GM12878 (cell line): ENCODE results near the gene MID1. TPM values are rescaled to one million over a fixed set of nuclear protein-coding genes. Genes with fewer than 3 reads are reported as not detected.

ENCODE experiments used
- ATAC-seq: fragments of 200-7000 bp; cut with Tn5 transposase; 3 replicates; pipeline ENCODE4 v1.9.1; 2020; ENCODE audit warnings: mild to moderate bottlenecking, moderate library complexity
- BruUV-seq: library from RNA; stranded (reverse); fragments of 400-500 nt; replicated peaks from 2 replicates; lab custom pipeline; 2021; lab: Mats Ljungman, UMichigan
- CTCF ChIA-PET: fragments of 300-600 bp; sonication (Branson Sonifier 250); formaldehyde crosslinking; extraction: SDS; loops from one replicate; lab custom pipeline; 2021; ENCODE audit warnings: inconsistent platforms; lab: Yijun Ruan, JAX
- POLR2A ChIA-PET: fragments of 350-600 bp; formaldehyde crosslinking; extraction: SDS; loops from one replicate; lab custom pipeline; 2021; ENCODE audit warnings: inconsistent platforms; lab: Charles Lee
- RAD21 ChIA-PET: fragments of 300-600 bp; sonication (Branson Sonifier 250); formaldehyde crosslinking; loops from one replicate; lab custom pipeline; 2023; ENCODE audit warnings: antibody characterized with exemption; ENCODE audit not compliant: unreplicated experiment; lab: Charles Lee
- SMC1A ChIA-PET: fragments of 300-600 bp; sonication (Branson Sonifier 250); formaldehyde crosslinking; loops from one replicate; lab custom pipeline; 2023; ENCODE audit not compliant: unreplicated experiment, uncharacterized antibody; lab: Charles Lee
- DNase-seq: peaks from one replicate; pipeline ENCODE4 v3.0.0-alpha.2; 2011; ENCODE audit warnings: low read depth, low spot score
- FAIRE-seq: peaks from 3 replicates; lab custom pipeline; 2011; peaks lifted over from hg19 to GRCh38; lab: Jason Lieb, UNC
- H2AFZ ChIP-seq: 2 replicates; pipeline ENCODE4 v1.6.0; 2011; ENCODE audit warnings: low read depth, low read length, control low read depth; ENCODE audit not compliant: control insufficient read depth
- H3K27ac ChIP-seq: 2 replicates; pipeline ENCODE4 v1.5.1; 2011; ENCODE audit warnings: control low read depth; ENCODE audit not compliant: control insufficient read depth, insufficient read depth
- H3K27me3 ChIP-seq, 2 experiments: replicated peaks in 1 of 2; 2 replicates each; pipeline versions ENCODE4 v1.6.0 to v1.6.1; 2011; ENCODE audit warnings: low read length in 1 of 2; ENCODE audit not compliant: control insufficient read depth in 2 of 2, insufficient read depth in 2 of 2
- H3K36me3 ChIP-seq, 2 experiments: 2 replicates each; pipeline ENCODE4 v1.5.1; 2011; ENCODE audit warnings: low read length in 1 of 2; ENCODE audit not compliant: control insufficient read depth in 2 of 2, insufficient read depth in 2 of 2
- H3K4me1 ChIP-seq: 2 replicates; pipeline ENCODE4 v1.6.1; 2011; ENCODE audit warnings: mild to moderate bottlenecking, low read length, moderate library complexity, mixed read lengths; ENCODE audit not compliant: control insufficient read depth, insufficient read depth
- H3K4me2 ChIP-seq: 2 replicates; pipeline ENCODE4 v1.6.0; 2011; ENCODE audit warnings: control low read depth; ENCODE audit not compliant: control insufficient read depth, insufficient read depth
- H3K4me3 ChIP-seq: fragments of 200-600 bp; sonication (generic); 2 replicates; pipeline ENCODE4 v1.5.1; 2016
- H3K79me2 ChIP-seq: 2 replicates; pipeline ENCODE4 v1.6.0; 2011; ENCODE audit warnings: low read length; ENCODE audit not compliant: control insufficient read depth, insufficient read depth
- H3K9ac ChIP-seq: 2 replicates; pipeline ENCODE4 v1.8.0; 2011; ENCODE audit warnings: low read length, control low read depth, mixed read lengths; ENCODE audit not compliant: control insufficient read depth, insufficient read depth
- H3K9me3 ChIP-seq: replicated peaks from 3 replicates; pipeline ENCODE4 v1.5.1; 2011; ENCODE audit warnings: mild to moderate bottlenecking, low read length; ENCODE audit not compliant: control insufficient read depth, insufficient read depth
- H4K20me1 ChIP-seq: 2 replicates; pipeline ENCODE4 v1.6.0; 2011; ENCODE audit not compliant: control insufficient read depth, insufficient read depth
- CHD1 ChIP-seq: IDR thresholded peaks from 2 replicates; pipeline ENCODE4 v1.6.1; 2012; ENCODE audit warnings: low read depth, low read length, improper control_type of control experiment
- CREM ChIP-seq: IDR thresholded peaks from 2 replicates; pipeline ENCODE4 v1.6.1; 2014; ENCODE audit warnings: antibody characterized with exemption, low read depth
- EGR1 ChIP-seq, 2 experiments: IDR thresholded peaks; 1 replicate in 1 of 2; 2 replicates in 1 of 2; pipeline ENCODE4 v1.6.1; 2011 to 2012; ENCODE audit warnings: low read depth in 2 of 2, low read length in 2 of 2, borderline replicate concordance in 1 of 2, mild to moderate bottlenecking in 1 of 2, moderate library complexity in 1 of 2
- EZH2 ChIP-seq: IDR thresholded peaks from 2 replicates; pipeline ENCODE4 v1.6.1; 2012; ENCODE audit warnings: low read depth, mild to moderate bottlenecking, control low read depth, inconsistent platforms, low read length, borderline replicate concordance; ENCODE audit not compliant: control insufficient read depth
- IRF5 ChIP-seq: fragments of 450-650 bp; IDR thresholded peaks from 2 replicates; pipeline ENCODE4 v1.6.1; 2017; ENCODE audit warnings: borderline replicate concordance
- MEF2A ChIP-seq: IDR thresholded peaks from 2 replicates; pipeline ENCODE4 v1.6.1; 2011; ENCODE audit warnings: low read depth, mild to moderate bottlenecking, low read length, moderate library complexity; ENCODE audit not compliant: insufficient read depth
- MXI1 ChIP-seq: fragments of 150-350 bp; IDR thresholded peaks from 2 replicates; pipeline ENCODE4 v1.6.1; 2011; ENCODE audit warnings: low read depth, mild to moderate bottlenecking, inconsistent platforms, low read length, improper control_type of control experiment
- POLR2A ChIP-seq: IDR thresholded peaks from 2 replicates; pipeline ENCODE4 v1.6.1; 2011; ENCODE audit warnings: low read depth, mild to moderate bottlenecking, low read length
- POLR2AphosphoS2 ChIP-seq: IDR thresholded peaks from 2 replicates; pipeline ENCODE4 v1.6.1; 2011; ENCODE audit warnings: low read depth, mild to moderate bottlenecking, low read length, improper control_type of control experiment, moderate library complexity
- RBBP5 ChIP-seq: fragments of 200-600 bp; sonication (generic); conservative IDR thresholded peaks from 2 replicates; pipeline ENCODE4 v1.6.1; 2016
- SIX5 ChIP-seq: IDR thresholded peaks from 2 replicates; pipeline ENCODE4 v1.6.1; 2011; ENCODE audit warnings: mild to moderate bottlenecking, low read depth, low read length, moderate library complexity; ENCODE audit not compliant: severe bottlenecking
- TAF1 ChIP-seq: IDR thresholded peaks from 2 replicates; pipeline ENCODE4 v1.6.1; 2011; ENCODE audit warnings: mild to moderate bottlenecking, low read depth, low read length, borderline replicate concordance
- ZSCAN29 ChIP-seq: fragments of 450-650 bp; IDR thresholded peaks from 2 replicates; pipeline ENCODE4 v1.6.1; 2017; ENCODE audit warnings: mild to moderate bottlenecking, moderate library complexity
- WGBS: methylation state at CpG from one replicate; pipeline ENCODE4 v1.1.6; 2016; ENCODE audit warnings: low lambda C conversion rate; ENCODE audit not compliant: insufficient replicate concordance, insufficient coverage; ENCODE audit errors: missing lambda C conversion rate; 5-methylcytosine and 5-hydroxymethylcytosine counted together
- in situ Hi-C: fragments of 300-500 bp; cut with MboI; formaldehyde crosslinking; loops from 9 replicates; pipeline ENCODE4 v1.14.3; 2018; ENCODE audit warnings: mixed read lengths
- intact Hi-C: fragments of 100-400 bp; cut with micrococcal nuclease; formaldehyde crosslinking; loops from one replicate; pipeline ENCODE4 v1.14.2; 2022; ENCODE audit not compliant: unreplicated experiment
- polyA plus RNA-seq, 11 experiments: library from polyadenylated mRNA; depleted of rRNA in 4 of 11; unstranded in 6 of 11; stranded (reverse) in 5 of 11; fragments of >200 nt; fragmentation: Nextera tagmentation in 4 of 11; fragmentation: Illumina TruSeq in 1 of 11; extraction: Ambion mirVana in 4 of 11; extraction: Trizol in 1 of 11; gene quantifications; 1 replicate in 1 of 11; 2 replicates in 10 of 11; pipeline versions ENCODE4 v1.2.1 to v1.2.3, GENCODE V29; 2011 to 2016; ENCODE audit warnings: inconsistent platforms in 2 of 11, missing spikeins in 2 of 11, low read depth in 1 of 11
- total RNA-seq, 4 experiments: library from RNA; depleted of rRNA in 3 of 4; stranded (reverse); fragments of >200 nt in 3 of 4; fragmentation: Illumina TruSeq in 1 of 4; extraction: Trizol in 1 of 4; gene quantifications; 2 replicates each; pipeline versions ENCODE4 v1.2.1 to v1.2.3, GENCODE V29; 2013 to 2021
- TF ChIP-seq, protein P1 (sequence below): fragments of 450-650 bp; IDR thresholded peaks from 2 replicates; pipeline ENCODE4 v1.6.1; 2017; ENCODE audit warnings: mild to moderate bottlenecking, moderate library complexity
- TF ChIP-seq, protein P2 (sequence below): fragments of 150-350 bp; IDR thresholded peaks from 2 replicates; pipeline ENCODE4 v1.6.1; 2014; ENCODE audit warnings: mild to moderate bottlenecking, low read depth, low read length

The MID1 gene
- total and polyA plus RNA-seq, 10 of the 15 experiments (the other 5 are each of a cell fraction or from before 2014, with no cell fraction given), result 0.04 to 0.51 (median 0.14) TPM; not detected in 1

DNA sequence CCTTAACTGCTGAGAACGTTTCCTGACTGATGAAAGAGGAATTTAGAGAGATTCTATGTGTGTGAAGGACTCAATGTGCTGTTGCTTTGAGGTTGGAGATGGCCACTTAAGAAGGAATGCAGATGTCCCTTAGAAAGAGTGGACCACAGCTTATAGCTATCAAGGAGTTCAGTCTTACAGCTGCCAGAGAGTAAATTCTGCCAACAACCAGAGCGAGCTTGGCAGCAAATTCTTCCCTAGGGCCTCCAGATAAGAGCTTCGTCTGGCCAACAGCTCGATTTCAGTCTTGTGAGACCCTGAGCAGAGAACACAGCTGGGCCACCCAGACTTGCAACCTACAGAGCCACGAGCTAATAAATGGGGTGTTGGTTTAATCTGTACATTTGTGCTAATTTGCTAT, 21.8 kb downstream of the MID1 start:
- in situ Hi-C loops, result no loop called here
- Histone ChIP-seq H2AFZ (no peak overlapping the region), H3K36me3 (no peaks in the 10 kb centered on the region), H3K9me3 (no peaks in the 10 kb centered on the region), H3K27ac (no peak overlapping the region), H3K9ac (no peak overlapping the region), H3K4me1 (no peaks in the 10 kb centered on the region), H3K4me3 (no peak overlapping the region), H3K79me2 (no peaks in the 10 kb centered on the region), H3K27me3 (no peaks in the 10 kb centered on the region), H4K20me1 (no peaks in the 10 kb centered on the region), H3K4me2 (no peak overlapping the region)
- DNase-seq (no peak), ATAC-seq (no peak), FAIRE-seq (no peak)
- ChIA-PET RAD21 (interaction anchor here (0.7 to 1.8 kb wide), 2 partner anchors 38 to 409 kb away, joined by 3 to 33 read pairs; no protein-coding TSS in a partner anchor), SMC1A (interaction anchor here (1.0 to 4.9 kb wide), 3 partner anchors 17 to 422 kb away, joined by 3 to 51 read pairs (median 3); no protein-coding TSS in a partner anchor), POLR2A (no interaction called here), CTCF (interaction anchor here (0.5 to 4.7 kb wide), 15 partner anchors 8 to 538 kb away, joined by 3 to 93 read pairs (median 3); no protein-coding TSS in a partner anchor)
- no TSS peak for BruUV-seq
- WGBS, result 4% methylated on average over 5 of the region's 5 CpGs
- intact Hi-C loops, result loop anchor here (1.0 kb wide), 1 partner anchor 409 kb away; no protein-coding TSS in a partner anchor
- no peak for TF ChIP-seq MXI1
- TF ChIP-seq, protein P1, sequence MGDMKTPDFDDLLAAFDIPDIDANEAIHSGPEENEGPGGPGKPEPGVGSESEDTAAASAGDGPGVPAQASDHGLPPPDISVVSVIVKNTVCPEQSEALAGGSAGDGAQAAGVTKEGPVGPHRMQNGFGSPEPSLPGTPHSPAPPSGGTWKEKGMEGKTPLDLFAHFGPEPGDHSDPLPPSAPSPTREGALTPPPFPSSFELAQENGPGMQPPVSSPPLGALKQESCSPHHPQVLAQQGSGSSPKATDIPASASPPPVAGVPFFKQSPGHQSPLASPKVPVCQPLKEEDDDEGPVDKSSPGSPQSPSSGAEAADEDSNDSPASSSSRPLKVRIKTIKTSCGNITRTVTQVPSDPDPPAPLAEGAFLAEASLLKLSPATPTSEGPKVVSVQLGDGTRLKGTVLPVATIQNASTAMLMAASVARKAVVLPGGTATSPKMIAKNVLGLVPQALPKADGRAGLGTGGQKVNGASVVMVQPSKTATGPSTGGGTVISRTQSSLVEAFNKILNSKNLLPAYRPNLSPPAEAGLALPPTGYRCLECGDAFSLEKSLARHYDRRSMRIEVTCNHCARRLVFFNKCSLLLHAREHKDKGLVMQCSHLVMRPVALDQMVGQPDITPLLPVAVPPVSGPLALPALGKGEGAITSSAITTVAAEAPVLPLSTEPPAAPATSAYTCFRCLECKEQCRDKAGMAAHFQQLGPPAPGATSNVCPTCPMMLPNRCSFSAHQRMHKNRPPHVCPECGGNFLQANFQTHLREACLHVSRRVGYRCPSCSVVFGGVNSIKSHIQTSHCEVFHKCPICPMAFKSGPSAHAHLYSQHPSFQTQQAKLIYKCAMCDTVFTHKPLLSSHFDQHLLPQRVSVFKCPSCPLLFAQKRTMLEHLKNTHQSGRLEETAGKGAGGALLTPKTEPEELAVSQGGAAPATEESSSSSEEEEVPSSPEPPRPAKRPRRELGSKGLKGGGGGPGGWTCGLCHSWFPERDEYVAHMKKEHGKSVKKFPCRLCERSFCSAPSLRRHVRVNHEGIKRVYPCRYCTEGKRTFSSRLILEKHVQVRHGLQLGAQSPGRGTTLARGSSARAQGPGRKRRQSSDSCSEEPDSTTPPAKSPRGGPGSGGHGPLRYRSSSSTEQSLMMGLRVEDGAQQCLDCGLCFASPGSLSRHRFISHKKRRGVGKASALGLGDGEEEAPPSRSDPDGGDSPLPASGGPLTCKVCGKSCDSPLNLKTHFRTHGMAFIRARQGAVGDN, result no peak
- no peak for TF ChIP-seq IRF5
- no peak for TF ChIP-seq CHD1
- TF ChIP-seq, protein P2, sequence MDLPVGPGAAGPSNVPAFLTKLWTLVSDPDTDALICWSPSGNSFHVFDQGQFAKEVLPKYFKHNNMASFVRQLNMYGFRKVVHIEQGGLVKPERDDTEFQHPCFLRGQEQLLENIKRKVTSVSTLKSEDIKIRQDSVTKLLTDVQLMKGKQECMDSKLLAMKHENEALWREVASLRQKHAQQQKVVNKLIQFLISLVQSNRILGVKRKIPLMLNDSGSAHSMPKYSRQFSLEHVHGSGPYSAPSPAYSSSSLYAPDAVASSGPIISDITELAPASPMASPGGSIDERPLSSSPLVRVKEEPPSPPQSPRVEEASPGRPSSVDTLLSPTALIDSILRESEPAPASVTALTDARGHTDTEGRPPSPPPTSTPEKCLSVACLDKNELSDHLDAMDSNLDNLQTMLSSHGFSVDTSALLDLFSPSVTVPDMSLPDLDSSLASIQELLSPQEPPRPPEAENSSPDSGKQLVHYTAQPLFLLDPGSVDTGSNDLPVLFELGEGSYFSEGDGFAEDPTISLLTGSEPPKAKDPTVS, result no peak
- TF ChIP-seq ZSCAN29, result no peak
- no peak for TF ChIP-seq MEF2A
- TF ChIP-seq POLR2A, result no peak
- TF ChIP-seq CREM, result no peak
- no peak for TF ChIP-seq RBBP5
- no peak for TF ChIP-seq SIX5
- no peak for TF ChIP-seq TAF1
- TF ChIP-seq EGR1 (IDR thresholded peaks at IDR 0.05; ENCODE audit: borderline replicate concordance in 1 of 2, low read depth in 2 of 2, low read length in 2 of 2), result no peak
- TF ChIP-seq EZH2, result no peak
- no peak for TF ChIP-seq POLR2AphosphoS2
